ENCODE measurements around the gene PPP1R12C. TPM values are rescaled to one million over a fixed set of nuclear protein-coding genes. Genes with fewer than 3 reads are reported as not detected.

Gene PPP1R12C
- total and polyA plus RNA-seq, 8 donors, result 37.1 to 266 (median 53.4) TPM

- FAIRE-seq (no peak), ATAC-seq (peak in 2 of 4 donors; percentile 9 to 54), DNase-seq (peak in 2 of 6 donors; percentile 12 to 58)
- Histone ChIP-seq H3K4me3 (no peak overlapping the region), H3K27me3 (no peaks in the 10 kb centered on the region), H3K27ac (no peak overlapping the region), H3K9me3 (no peaks in the 10 kb centered on the region), H3K36me3 (peaks cover 0 to 13% (median 3%) of the 10 kb centered on the region in 3 donors), H3K4me1 (no peaks in the 10 kb centered on the region)
- 92 to 93% methylated on average over 21 to 23 of the region's 23 CpGs for WGBS, 2 donors
- intact Hi-C loops (cut with DNase I), result no loop called here
- no peak for TF ChIP-seq CTCF (IDR thresholded peaks at IDR 0.05)
These were observed 19.3 kb downstream of the PPP1R12C start for GRCh38 chr19:55097864-55098715.

- no peak overlapping the region for H3K27ac ChIP-seq
- intact Hi-C loops (cut with DNase I), result no loop called here
- no peaks in the 10 kb centered on the region for H3K9me3 ChIP-seq
- ATAC-seq, result no peak
- peaks cover 0 to 19% (median 6%) of the 10 kb centered on the region in 3 donors for H3K36me3 ChIP-seq
- no peak for TF ChIP-seq CTCF (IDR thresholded peaks at IDR 0.05)
- no peak overlapping the region for H3K4me3 ChIP-seq
- no peak for FAIRE-seq
- 90 to 91% methylated on average over 20 to 23 of the region's 23 CpGs for WGBS, 2 donors
- no peaks in the 10 kb centered on the region for H3K4me1 ChIP-seq
- no peaks in the 10 kb centered on the region for H3K27me3 ChIP-seq
- peak in 1 of 6 donors; percentile 58 for DNase-seq
These were observed 21.3 kb downstream of the PPP1R12C start for GRCh38 chr19:55096061-55096701.

- no peak for TF ChIP-seq CTCF (IDR thresholded peaks at IDR 0.05)
- ATAC-seq (no peak), DNase-seq (peak in 1 of 6 donors; percentile 33), FAIRE-seq (no peak)
- H3K36me3 ChIP-seq, result peaks cover 0 to 17% (median 6%) of the 10 kb centered on the region in 3 donors
- no peak overlapping the region for H3K27ac ChIP-seq
- intact Hi-C loops (cut with DNase I), result no loop called here
- WGBS, 2 donors, result 88 to 91% methylated on average over 23 of the region's 23 CpGs
- no peaks in the 10 kb centered on the region for H3K9me3 ChIP-seq
- no peaks in the 10 kb centered on the region for H3K4me1 ChIP-seq
- H3K4me3 ChIP-seq, result no peak overlapping the region
- H3K27me3 ChIP-seq, result no peaks in the 10 kb centered on the region
These were observed 22.0 kb downstream of the PPP1R12C start for GRCh38 chr19:55095260-55096060.

- H3K9me3 ChIP-seq, result no peaks in the 10 kb centered on the region
- H3K4me3 ChIP-seq, result no peak overlapping the region
- H3K4me1 ChIP-seq, result no peaks in the 10 kb centered on the region
- H3K27ac ChIP-seq, result no peak overlapping the region
- H3K27me3 ChIP-seq, result no peaks in the 10 kb centered on the region
- DNase-seq, result peak in 2 of 6 donors; percentile 10 to 65
- peaks cover 0 to 17% (median 6%) of the 10 kb centered on the region in 3 donors for H3K36me3 ChIP-seq
- intact Hi-C loops (cut with DNase I), result no loop called here
- ATAC-seq, result no peak
- no peak for TF ChIP-seq CTCF (IDR thresholded peaks at IDR 0.05)
- 91% methylated on average over 32 of the region's 32 CpGs for WGBS, 2 donors
- FAIRE-seq, result no peak
These were observed 22.8 kb downstream of the PPP1R12C start for GRCh38 chr19:55094456-55095259.
